ENCODE measurements around the gene FRG2C. TPM values are rescaled to one million over a fixed set of nuclear protein-coding genes. Genes with fewer than 3 reads are reported as not detected.
"Not testable (repeated sequence)": the region's sequence is repeated elsewhere in the genome, so short reads cannot be mapped to it uniquely, and the experiment has no call there.

FRG2C gene
- total RNA-seq, 1 donor from 2014 or later, result not detected

DNA sequence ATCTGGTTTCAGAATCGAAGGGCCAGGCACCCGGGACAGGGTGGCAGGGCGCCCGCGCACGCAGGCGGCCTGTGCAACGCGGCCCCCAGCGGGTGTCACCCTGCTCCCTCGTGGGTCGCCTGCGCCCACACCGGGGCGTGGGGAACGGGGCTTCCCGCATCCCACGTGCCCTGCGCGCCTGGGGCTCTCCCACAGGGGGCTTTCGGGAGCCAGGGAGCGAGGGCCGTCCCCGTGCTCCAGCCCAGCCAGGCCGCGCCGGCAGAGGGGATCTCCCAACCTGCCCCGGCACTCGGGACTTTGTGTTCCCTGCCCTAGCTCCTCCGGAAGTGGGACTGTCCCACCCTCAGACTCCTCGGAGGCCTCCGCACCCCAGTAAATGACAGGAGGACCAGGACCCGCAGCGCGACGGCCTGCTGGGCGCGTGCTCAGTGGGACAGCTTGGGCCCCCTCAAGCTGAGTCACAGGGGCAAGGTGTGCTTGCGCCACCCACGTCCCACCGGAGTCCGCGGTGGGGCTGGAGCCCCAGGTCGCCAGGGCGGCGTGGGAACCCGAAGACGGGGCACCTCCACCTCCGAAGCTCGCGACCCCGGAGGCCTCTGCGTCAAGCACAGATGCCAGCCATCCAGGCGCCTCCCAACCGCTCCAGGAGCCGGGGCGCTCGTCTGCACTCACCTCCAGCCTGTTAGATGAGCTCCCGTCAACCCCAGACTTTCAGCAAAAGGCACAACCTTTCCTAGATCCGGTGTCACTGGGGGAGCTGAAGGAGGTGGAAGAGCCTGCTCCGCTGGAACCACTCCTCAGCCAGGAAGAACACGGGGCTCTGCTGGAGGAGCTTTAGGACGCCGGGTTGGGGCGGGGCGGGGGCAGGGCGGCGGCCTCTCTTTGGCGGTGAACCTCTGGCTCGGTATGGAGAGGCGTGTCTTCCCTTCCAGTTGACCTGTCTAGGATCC lies 5.5 kb downstream of the FRG2C start:
- not testable (repeated sequence) for H3K36me3 Mint-ChIP-seq, H3K27ac Mint-ChIP-seq
- H3K27me3 Mint-ChIP-seq (ENCODE audit: low read depth), result peaks cover 89% of the 10 kb centered on the region
- H3K4me1 Mint-ChIP-seq, result peaks cover 29% of the 10 kb centered on the region
- H3K4me3 Mint-ChIP-seq, result peak overlapping the region; percentile 73
- peak; percentile 67 to 73 for DNase-seq (ENCODE audit: low spot score in 2 of 2, unreplicated experiment in 2 of 2)
- H3K9me3 Mint-ChIP-seq, result peaks cover 16% of the 10 kb centered on the region

DNA sequence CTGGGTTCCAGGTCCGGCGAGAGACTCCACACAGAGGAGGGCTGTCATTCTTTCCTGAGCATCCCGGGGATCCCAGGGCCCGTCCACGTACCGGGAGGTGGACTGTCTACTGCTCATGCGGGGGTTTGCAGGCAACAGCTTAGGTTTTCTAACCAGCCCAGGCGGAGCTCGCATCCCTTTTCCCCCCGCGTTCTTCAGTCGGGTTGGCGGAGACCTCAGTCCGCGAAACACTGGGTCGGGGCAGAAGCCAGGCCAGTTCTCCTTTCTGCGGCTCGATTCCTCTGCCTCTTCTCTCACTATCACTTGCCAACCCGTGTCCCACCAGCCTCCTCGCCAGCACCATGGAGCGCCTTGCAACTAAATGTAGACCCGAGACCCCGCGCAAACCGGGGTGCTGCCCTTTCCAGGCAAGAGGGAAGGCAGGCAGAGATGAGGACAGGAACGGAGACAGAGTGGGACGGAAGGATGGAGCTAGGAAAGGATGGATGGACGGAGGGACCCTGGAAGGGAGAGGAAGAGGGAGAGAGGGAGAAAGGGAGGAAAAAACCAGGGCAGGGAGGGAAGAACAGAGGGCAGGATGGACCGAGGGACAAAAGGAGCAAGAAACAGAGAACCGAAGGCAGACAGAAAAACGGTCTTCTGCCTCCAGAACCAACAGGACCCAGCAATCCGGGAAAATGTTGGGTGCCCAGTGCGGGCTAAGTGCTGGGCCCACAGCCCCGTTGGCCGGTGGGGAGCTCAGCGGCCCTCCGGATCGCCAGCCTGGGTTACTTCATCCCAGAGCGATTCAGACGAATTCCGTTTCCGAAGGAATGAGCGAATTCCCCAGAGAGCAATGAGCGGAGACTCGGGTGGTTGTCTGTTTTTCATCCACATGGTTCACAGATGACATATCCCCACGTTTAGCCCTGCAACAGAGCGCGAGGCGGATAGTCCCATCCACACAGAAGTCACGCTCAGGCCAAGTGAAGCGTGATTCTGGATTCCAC lies 6.5 kb downstream of the FRG2C start:
- not testable (repeated sequence) for H3K27ac Mint-ChIP-seq; DNase-seq (ENCODE audit: low spot score in 2 of 2, unreplicated experiment in 2 of 2); H3K36me3 Mint-ChIP-seq
- Mint-ChIP-seq H3K27me3 (ENCODE audit: low read depth) (peaks cover 79% of the 10 kb centered on the region), H3K9me3 (peaks cover 16% of the 10 kb centered on the region), H3K4me1 (peaks cover 29% of the 10 kb centered on the region), H3K4me3 (peak overlapping the region; percentile 73)

DNA sequence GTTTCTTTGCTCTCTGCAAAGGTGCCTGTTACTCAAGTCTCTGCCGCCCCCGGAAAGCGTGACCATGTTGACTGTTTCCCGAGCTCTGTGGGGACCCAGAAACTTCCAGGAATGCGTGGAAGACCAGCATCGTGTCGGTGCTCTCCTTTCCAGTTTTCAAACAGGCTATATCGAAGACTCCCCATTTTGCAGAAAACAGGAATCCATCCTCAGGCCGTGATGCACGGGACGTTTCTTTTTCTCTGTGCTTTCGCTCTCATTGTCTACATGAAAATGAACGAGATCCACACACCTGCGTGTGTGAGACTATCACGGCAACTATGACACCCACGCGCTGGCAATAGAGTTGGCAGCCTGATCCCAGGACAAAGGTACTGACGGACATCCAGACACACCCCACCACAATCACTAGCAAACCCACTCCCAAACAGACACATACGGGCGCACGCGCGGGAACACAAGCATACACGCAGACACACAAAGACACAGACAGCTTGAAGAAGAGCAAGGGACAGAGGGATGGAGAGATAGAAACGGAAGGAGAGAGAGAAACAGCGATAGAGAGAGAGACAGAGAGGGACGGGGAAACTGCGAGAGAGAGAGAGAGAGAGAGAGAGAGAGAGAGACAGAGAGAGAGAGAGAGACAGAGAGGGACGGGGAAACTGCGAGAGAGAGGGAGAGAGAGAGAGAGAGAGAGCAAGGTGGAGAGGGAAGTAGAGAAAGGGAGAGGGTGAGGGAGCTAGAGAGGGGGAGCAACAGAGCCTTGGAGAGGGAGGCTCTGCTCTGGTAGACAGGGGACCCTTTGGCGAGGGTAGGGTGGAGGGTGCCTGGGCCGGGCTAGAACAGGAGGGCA lies 7.4 kb downstream of the FRG2C start:
- Mint-ChIP-seq H3K27ac (peak overlapping the region; percentile 80), H3K9me3 (peaks cover 16% of the 10 kb centered on the region), H3K4me3 (peak overlapping the region; percentile 73), H3K4me1 (peaks cover 29% of the 10 kb centered on the region), H3K27me3 (ENCODE audit: low read depth) (peaks cover 72% of the 10 kb centered on the region), H3K36me3 (peaks cover 11% of the 10 kb centered on the region)
- DNase-seq (ENCODE audit: low spot score in 2 of 2, unreplicated experiment in 2 of 2), result not testable (repeated sequence)

DNA sequence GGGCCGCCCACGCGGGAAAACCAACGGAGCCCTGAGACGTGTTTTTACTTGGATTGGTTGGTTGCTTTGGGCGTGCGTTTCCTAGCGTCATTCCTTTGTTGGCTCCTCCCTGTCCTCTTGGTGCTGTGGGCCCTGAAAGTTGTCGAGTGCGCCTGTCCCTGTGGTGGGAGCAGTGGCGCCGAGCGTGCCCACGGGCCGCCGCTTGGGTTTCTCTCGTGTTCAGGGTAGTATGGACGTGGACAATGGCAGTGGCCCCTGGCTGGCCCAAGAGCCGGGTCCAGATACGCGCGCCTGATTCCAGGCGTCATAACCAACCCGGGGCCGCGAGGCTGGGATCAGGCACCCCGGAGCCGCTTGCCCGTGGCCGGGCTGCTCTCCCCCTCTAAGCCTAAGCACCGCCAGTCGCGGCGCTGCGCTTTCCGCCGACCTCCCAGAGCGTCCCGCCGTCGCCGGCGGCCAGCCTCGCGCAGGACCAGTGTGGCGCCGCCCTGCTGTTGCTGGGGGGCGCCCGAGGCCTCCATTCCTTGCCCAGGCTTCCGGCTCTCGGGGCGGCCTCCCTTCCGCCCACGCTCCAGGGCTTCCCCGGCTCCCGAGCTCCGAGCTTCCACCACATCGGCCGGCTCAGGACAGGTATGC lies 8.1 kb downstream of the FRG2C start:
- peak overlapping the region; percentile 80 for H3K27ac Mint-ChIP-seq
- H3K4me3 Mint-ChIP-seq, result peak overlapping the region; percentile 73
- H3K27me3 Mint-ChIP-seq (ENCODE audit: low read depth), result peaks cover 66% of the 10 kb centered on the region
- H3K4me1 Mint-ChIP-seq, result peaks cover 29% of the 10 kb centered on the region
- H3K36me3 Mint-ChIP-seq, result peaks cover 11% of the 10 kb centered on the region
- H3K9me3 Mint-ChIP-seq, result peaks cover 13% of the 10 kb centered on the region
- DNase-seq (ENCODE audit: low spot score in 2 of 2, unreplicated experiment in 2 of 2), result not testable (repeated sequence)

DNA sequence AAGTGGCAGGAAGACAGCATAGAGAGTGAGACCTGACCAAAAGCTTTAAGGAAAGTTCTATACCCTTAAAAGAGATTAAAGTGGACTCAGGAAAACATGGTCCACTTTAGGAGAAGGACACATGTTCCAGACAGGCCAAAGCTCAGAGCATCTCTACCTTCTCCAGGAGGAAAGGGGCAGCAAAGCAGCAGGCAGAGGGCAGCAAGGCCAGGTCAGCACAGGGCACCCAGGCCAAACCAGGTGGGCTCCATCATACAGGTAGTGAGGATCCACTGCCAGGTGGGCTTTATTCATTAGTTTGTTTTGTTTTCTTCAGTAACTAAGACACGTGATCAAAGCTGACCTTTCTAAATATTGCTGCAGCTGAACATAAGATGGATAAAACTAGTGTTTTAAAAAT lies 19.8 kb downstream of the FRG2C start:
- H3K9me3 Mint-ChIP-seq, result peaks cover 14% of the 10 kb centered on the region
- not testable (repeated sequence) for H3K27ac Mint-ChIP-seq; H3K27me3 Mint-ChIP-seq (ENCODE audit: low read depth); DNase-seq (ENCODE audit: low spot score in 2 of 2, unreplicated experiment in 2 of 2); H3K36me3 Mint-ChIP-seq; H3K4me3 Mint-ChIP-seq; H3K4me1 Mint-ChIP-seq

DNA sequence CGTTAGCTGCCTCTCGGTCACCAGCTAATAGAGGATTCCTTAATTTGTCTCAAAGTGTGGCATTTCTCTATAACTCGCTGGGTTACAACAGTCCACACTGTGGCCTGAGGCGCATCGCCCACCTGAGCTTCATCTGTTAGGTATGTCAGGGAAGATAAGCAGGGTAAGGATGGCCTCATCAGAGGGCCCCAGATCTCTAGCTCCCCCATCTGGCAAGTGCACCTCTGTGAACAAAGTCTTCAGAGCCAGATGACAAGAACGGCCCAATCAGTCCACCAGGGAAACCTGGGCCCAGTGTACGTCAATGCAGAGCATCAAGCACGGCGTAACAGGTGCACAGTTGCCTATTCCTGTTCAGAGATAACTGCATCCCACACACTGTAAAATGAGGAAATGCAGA lies 23.2 kb downstream of the FRG2C start:
- H3K27me3 Mint-ChIP-seq (ENCODE audit: low read depth), result no peaks in the 10 kb centered on the region
- no peak overlapping the region for H3K27ac Mint-ChIP-seq
- peaks cover 7% of the 10 kb centered on the region for H3K36me3 Mint-ChIP-seq
- H3K9me3 Mint-ChIP-seq, result peaks cover 26% of the 10 kb centered on the region
- no peaks in the 10 kb centered on the region for H3K4me1 Mint-ChIP-seq
- DNase-seq (ENCODE audit: low spot score in 2 of 2, unreplicated experiment in 2 of 2), result no peak
- TF ChIP-seq, protein P1, sequence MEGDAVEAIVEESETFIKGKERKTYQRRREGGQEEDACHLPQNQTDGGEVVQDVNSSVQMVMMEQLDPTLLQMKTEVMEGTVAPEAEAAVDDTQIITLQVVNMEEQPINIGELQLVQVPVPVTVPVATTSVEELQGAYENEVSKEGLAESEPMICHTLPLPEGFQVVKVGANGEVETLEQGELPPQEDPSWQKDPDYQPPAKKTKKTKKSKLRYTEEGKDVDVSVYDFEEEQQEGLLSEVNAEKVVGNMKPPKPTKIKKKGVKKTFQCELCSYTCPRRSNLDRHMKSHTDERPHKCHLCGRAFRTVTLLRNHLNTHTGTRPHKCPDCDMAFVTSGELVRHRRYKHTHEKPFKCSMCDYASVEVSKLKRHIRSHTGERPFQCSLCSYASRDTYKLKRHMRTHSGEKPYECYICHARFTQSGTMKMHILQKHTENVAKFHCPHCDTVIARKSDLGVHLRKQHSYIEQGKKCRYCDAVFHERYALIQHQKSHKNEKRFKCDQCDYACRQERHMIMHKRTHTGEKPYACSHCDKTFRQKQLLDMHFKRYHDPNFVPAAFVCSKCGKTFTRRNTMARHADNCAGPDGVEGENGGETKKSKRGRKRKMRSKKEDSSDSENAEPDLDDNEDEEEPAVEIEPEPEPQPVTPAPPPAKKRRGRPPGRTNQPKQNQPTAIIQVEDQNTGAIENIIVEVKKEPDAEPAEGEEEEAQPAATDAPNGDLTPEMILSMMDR (IDR thresholded peaks at IDR 0.05; ENCODE audit: unreplicated experiment), result no peak
- H3K4me3 Mint-ChIP-seq, result no peak overlapping the region

DNA sequence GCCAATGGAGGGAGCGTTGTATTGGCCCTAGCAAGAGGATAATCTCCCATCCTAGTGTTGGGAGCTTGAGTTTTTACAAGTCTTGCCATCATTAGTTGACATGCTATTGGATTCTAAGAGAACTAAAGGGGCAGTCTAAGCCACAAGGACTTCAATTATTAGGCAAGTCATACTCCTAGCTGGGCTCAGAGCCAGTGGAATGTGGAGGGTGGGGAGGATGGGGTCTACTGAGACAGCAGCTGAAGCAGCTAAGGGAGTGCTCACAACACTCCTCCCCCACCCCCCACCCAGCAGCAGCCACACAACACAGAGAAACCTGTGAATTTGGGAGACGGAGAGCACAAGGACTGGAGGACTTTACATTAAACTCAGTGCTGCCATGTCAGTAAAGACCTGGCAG lies 27.9 kb downstream of the FRG2C start:
- no peak for DNase-seq (ENCODE audit: low spot score in 2 of 2, unreplicated experiment in 2 of 2)
- Mint-ChIP-seq H3K36me3 (peaks cover 3% of the 10 kb centered on the region), H3K4me3 (no peak overlapping the region), H3K4me1 (no peaks in the 10 kb centered on the region), H3K27ac (no peak overlapping the region), H3K9me3 (peaks cover 26% of the 10 kb centered on the region), H3K27me3 (ENCODE audit: low read depth) (no peaks in the 10 kb centered on the region)
- TF ChIP-seq, protein P1 (IDR thresholded peaks at IDR 0.05; ENCODE audit: unreplicated experiment), result no peak

Small RNA genes lying within 50 kb of the gene (microRNA-seq; reads per million reads assigned to microRNA genes)
- not detected for gene MIR1324

Other genes with a start within 250 kb of the FRG2C start
- gene ZNF717, start 121.2 kb downstream of the FRG2C start, total RNA-seq, result 15.7 to 18.2 TPM (median 17.1 TPM) in 3 replicates

Measured in mesothelial cell of epicardium (in vitro differentiated cells).